HCT116 (cell line): Measurements from ENCODE around the gene UGT3A2.

ENCODE experiments used
- CEBPB ChIP-seq: IDR thresholded peaks from 2 replicates; pipeline ENCODE4 v1.6.1; 2012; ENCODE audit warnings: low read depth
- EZH2 ChIP-seq: fragments of 200-600 bp; sonication (generic); IDR thresholded peaks from 2 replicates; pipeline ENCODE4 v1.6.1; 2017; ENCODE audit warnings: antibody characterized with exemption, mixed run types
- EZH2phosphoT487 ChIP-seq: fragments of 200-600 bp; IDR thresholded peaks from 2 replicates; pipeline ENCODE4 v1.6.1; 2018; ENCODE audit warnings: antibody characterized with exemption, borderline replicate concordance
- POLR2A ChIP-seq: IDR thresholded peaks from 2 replicates; pipeline ENCODE4 v1.7.0; 2011; ENCODE audit warnings: borderline replicate concordance; ENCODE audit not compliant: insufficient read depth, insufficient read length; ENCODE audit errors: extremely low read depth
- POLR2AphosphoS5 ChIP-seq: IDR thresholded peaks from 2 replicates; pipeline ENCODE4 v1.6.1; 2011; ENCODE audit warnings: mild to moderate bottlenecking, low read depth, low read length, moderate library complexity
- ZBTB33 ChIP-seq: IDR thresholded peaks from 2 replicates; pipeline ENCODE4 v1.6.1; 2011; ENCODE audit warnings: mild to moderate bottlenecking, low read length, moderate library complexity; ENCODE audit not compliant: insufficient replicate concordance; ENCODE audit errors: extremely low read depth
- TF ChIP-seq, protein P1 (sequence below), 3 experiments: fragments of 200-600 bp in 1 of 3; sonication (generic) in 1 of 3; IDR thresholded peaks in 2 of 3; conservative IDR thresholded peaks in 1 of 3; 2 replicates each; pipeline ENCODE4 v1.5.1; 2012 to 2017; ENCODE audit warnings: low read depth in 2 of 3, low read length in 2 of 3, antibody characterized with exemption in 1 of 3, borderline replicate concordance in 1 of 3, control low read depth in 1 of 3, mild to moderate bottlenecking in 1 of 3, mixed read lengths in 1 of 3, mixed run types in 1 of 3, moderate library complexity in 1 of 3; ENCODE audit not compliant: insufficient read depth in 1 of 3

DNA sequence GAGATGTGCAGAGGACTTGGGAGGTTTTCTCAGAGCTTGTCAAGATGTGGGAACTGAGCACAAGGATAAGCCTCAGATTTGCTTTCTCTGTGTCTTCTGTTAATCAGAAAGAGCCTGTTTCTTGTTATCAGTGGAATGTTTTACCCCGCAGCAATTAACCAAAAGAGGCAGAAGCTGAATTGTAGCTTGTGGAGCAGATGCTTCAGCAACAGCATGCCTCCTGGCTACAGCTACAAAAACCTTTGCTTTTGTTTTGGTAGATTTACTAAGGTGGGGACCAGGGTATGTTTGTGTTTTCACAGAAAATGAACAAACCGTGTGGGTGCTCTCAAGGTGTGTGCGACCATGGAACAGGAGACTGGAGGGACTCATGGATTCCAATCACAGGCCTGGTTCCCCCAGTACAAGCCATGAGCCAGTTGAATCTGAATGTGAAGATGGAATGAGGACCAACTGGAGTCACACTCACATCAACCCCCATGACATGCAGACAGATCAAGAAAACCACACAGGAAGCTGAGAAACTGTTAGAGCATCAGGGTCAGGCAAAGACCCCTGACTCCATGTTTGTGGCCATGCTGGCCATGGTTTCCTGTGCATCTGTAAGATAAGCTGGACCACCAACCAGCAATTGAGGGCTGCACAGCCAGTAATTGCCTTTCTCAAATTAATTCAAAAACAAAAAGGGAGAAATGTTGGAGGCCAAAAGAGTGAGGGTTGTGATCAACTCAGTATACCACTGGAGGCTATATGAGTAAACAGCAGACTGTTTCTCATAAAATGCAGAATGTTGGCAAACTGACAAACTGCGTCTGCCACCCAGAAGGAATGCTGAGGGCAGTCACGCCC is 6.9 kb downstream of the UGT3A2 start:
- TF ChIP-seq, protein P1, sequence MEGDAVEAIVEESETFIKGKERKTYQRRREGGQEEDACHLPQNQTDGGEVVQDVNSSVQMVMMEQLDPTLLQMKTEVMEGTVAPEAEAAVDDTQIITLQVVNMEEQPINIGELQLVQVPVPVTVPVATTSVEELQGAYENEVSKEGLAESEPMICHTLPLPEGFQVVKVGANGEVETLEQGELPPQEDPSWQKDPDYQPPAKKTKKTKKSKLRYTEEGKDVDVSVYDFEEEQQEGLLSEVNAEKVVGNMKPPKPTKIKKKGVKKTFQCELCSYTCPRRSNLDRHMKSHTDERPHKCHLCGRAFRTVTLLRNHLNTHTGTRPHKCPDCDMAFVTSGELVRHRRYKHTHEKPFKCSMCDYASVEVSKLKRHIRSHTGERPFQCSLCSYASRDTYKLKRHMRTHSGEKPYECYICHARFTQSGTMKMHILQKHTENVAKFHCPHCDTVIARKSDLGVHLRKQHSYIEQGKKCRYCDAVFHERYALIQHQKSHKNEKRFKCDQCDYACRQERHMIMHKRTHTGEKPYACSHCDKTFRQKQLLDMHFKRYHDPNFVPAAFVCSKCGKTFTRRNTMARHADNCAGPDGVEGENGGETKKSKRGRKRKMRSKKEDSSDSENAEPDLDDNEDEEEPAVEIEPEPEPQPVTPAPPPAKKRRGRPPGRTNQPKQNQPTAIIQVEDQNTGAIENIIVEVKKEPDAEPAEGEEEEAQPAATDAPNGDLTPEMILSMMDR (IDR thresholded peaks at IDR 0.05 in 2 of 3, conservative IDR thresholded peaks at IDR 0.05 in 1 of 3; ENCODE audit: borderline replicate concordance in 1 of 3, insufficient read depth in 1 of 3, low read depth in 2 of 3, low read length in 2 of 3) = no peak
- TF ChIP-seq CEBPB (no peak), POLR2A (no peak), EZH2 (no peak), POLR2AphosphoS5 (no peak), EZH2phosphoT487 (no peak), ZBTB33 (no peak)
